ENCODE measurements around the gene ROR1. TPM values are rescaled to one million over a fixed set of nuclear protein-coding genes. Genes with fewer than 3 reads are reported as not detected.

Gene ROR1
- total and polyA plus RNA-seq, 2 donors (not counting 3 experiments of a cell fraction or from before 2014, with no cell fraction given): 2.6 to 3.5 TPM

DNA sequence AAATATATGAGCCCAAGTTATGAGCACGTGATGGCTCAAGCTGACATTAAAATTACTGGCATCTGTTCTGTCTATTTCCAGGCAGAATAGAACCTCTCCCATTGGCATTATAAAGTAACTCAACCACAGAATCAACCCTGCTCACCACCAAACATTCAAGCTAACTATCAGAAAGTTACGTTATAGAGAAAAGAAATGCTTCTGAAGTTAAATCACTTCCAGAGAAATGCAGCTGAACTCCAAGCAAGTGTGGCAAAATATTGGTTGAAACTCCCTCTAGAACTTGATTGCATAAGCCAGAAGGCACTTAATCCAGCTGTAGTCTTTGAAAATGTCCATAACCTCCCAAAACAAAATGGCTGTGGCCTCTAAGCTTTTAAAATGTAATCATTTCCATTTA lies 393.4 kb downstream of the ROR1 start:
- intact Hi-C loops (cut with micrococcal nuclease): no loop called here
- no peaks in the 10 kb centered on the region for H4K20me1 ChIP-seq (replicated peaks; ENCODE audit: control insufficient read depth, extremely low read depth, insufficient read depth, low read length)
- no peaks in the 10 kb centered on the region for H3K36me3 ChIP-seq (ENCODE audit: control insufficient read depth in 2 of 2, extremely low read depth in 1 of 2, insufficient read depth in 2 of 2, low read length in 2 of 2)
- TF ChIP-seq JUN (IDR thresholded peaks at IDR 0.05; ENCODE audit: borderline replicate concordance, insufficient read depth, insufficient read length, low read depth) (no peak), GATA2 (IDR thresholded peaks at IDR 0.05; ENCODE audit: insufficient read depth, insufficient read length, low read depth, low read length) (no peak)
- FAIRE-seq (no peak), DNase-seq (ENCODE audit: low read depth, low spot score) (no peak)
- no peaks in the 10 kb centered on the region for H3K27me3 ChIP-seq (ENCODE audit: control insufficient read depth in 2 of 2, insufficient read depth in 2 of 2, low read length in 2 of 2)
- H3K4me1 ChIP-seq (ENCODE audit: control insufficient read depth, extremely low read depth, insufficient read depth, low read length): peaks cover 8% of the 10 kb centered on the region
- no peak overlapping the region for H3K4me2 ChIP-seq (ENCODE audit: insufficient read depth, low read length)
- H3K9me1 ChIP-seq (replicated peaks; ENCODE audit: control insufficient read depth, extremely low read depth, insufficient read depth, low read length): no peaks in the 10 kb centered on the region
- H3K27ac ChIP-seq (ENCODE audit: insufficient read depth, low read depth, low read length): no peak overlapping the region
- POLR2A ChIA-PET: no interaction called here
- no peak overlapping the region for H2AFZ ChIP-seq (ENCODE audit: low read depth, low read length)
- H3K79me2 ChIP-seq (ENCODE audit: control insufficient read depth, insufficient read depth, low read length): no peaks in the 10 kb centered on the region
- CTCF ChIA-PET: interaction anchor here (0.8 to 2.8 kb wide), 3 partner anchors 32 to 475 kb away, joined by 3 to 11 read pairs (median 3); partner anchors contain the start of gene ROR1
- dilution Hi-C loops (cut with MboI; ENCODE audit: extremely low pct_ligation_motif_present, low sequenced_read_pairs): no loop called here
- H3K9ac ChIP-seq (replicated peaks; ENCODE audit: extremely low read depth, insufficient read depth, low read length): no peak overlapping the region
- no peak overlapping the region for H3K4me3 ChIP-seq (replicated peaks in 1 of 3; ENCODE audit: insufficient read depth in 1 of 3, low read depth in 1 of 3, low read length in 3 of 3)
- no peaks in the 10 kb centered on the region for H3K9me3 ChIP-seq (replicated peaks; ENCODE audit: control insufficient read depth, insufficient read depth, low read length)
- BruUV-seq (replicated peaks): no TSS peak

DNA sequence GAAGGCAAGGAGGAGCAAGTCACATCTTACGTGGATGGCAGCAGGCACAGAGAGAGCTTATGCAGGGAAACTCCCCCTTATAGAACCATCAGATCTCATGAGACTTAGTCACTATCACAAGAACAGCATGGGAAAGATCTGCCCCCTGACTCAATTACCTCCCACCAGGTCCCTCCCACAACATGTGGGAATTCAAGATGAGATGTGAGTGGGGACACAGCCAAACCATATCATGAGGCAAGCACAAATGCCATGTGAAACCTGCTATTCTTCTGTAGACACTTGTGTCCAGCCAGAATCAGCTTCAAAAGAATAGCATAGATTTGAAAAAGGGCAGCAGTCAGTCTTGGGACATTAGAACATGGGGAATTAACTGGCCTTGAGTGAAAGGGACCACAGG lies 397.4 kb downstream of the ROR1 start:
- dilution Hi-C loops (cut with MboI; ENCODE audit: extremely low pct_ligation_motif_present, low sequenced_read_pairs) (no loop called here), intact Hi-C loops (cut with micrococcal nuclease) (loop anchor here (5.0 kb wide), 1 partner anchor 71 kb away; no protein-coding TSS in a partner anchor)
- Histone ChIP-seq H3K27me3 (ENCODE audit: control insufficient read depth in 2 of 2, insufficient read depth in 2 of 2, low read length in 2 of 2) (no peaks in the 10 kb centered on the region), H3K4me3 (replicated peaks in 1 of 3; ENCODE audit: insufficient read depth in 1 of 3, low read depth in 1 of 3, low read length in 3 of 3) (no peak overlapping the region), H3K4me2 (ENCODE audit: insufficient read depth, low read length) (no peak overlapping the region), H2AFZ (ENCODE audit: low read depth, low read length) (no peak overlapping the region), H3K9me3 (replicated peaks; ENCODE audit: control insufficient read depth, insufficient read depth, low read length) (no peaks in the 10 kb centered on the region), H3K9ac (replicated peaks; ENCODE audit: extremely low read depth, insufficient read depth, low read length) (no peak overlapping the region), H3K79me2 (ENCODE audit: control insufficient read depth, insufficient read depth, low read length) (no peaks in the 10 kb centered on the region), H3K36me3 (ENCODE audit: control insufficient read depth in 2 of 2, extremely low read depth in 1 of 2, insufficient read depth in 2 of 2, low read length in 2 of 2) (no peaks in the 10 kb centered on the region), H3K9me1 (replicated peaks; ENCODE audit: control insufficient read depth, extremely low read depth, insufficient read depth, low read length) (no peaks in the 10 kb centered on the region), H3K27ac (ENCODE audit: insufficient read depth, low read depth, low read length) (no peak overlapping the region), H3K4me1 (ENCODE audit: control insufficient read depth, extremely low read depth, insufficient read depth, low read length) (peaks cover 14% of the 10 kb centered on the region), H4K20me1 (replicated peaks; ENCODE audit: control insufficient read depth, extremely low read depth, insufficient read depth, low read length) (no peaks in the 10 kb centered on the region)
- ChIA-PET POLR2A (no interaction called here), CTCF (interaction anchor here (1.1 to 1.6 kb wide), 3 partner anchors 34 to 497 kb away, joined by 3 to 6 read pairs (median 4); no protein-coding TSS in a partner anchor)
- FAIRE-seq (no peak), DNase-seq (ENCODE audit: low read depth, low spot score) (no peak)
- TF ChIP-seq POLR2A (IDR thresholded peaks at IDR 0.05; ENCODE audit: low read depth, low read length): no peak
- TF ChIP-seq, protein P1, sequence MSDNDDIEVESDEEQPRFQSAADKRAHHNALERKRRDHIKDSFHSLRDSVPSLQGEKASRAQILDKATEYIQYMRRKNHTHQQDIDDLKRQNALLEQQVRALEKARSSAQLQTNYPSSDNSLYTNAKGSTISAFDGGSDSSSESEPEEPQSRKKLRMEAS (IDR thresholded peaks at IDR 0.05; ENCODE audit: insufficient read depth, insufficient read length): no peak
- no peak for TF ChIP-seq GATA2 (IDR thresholded peaks at IDR 0.05; ENCODE audit: insufficient read depth, insufficient read length, low read depth, low read length)
- no peak for TF ChIP-seq JUN (IDR thresholded peaks at IDR 0.05; ENCODE audit: borderline replicate concordance, insufficient read depth, insufficient read length, low read depth)
- no TSS peak for BruUV-seq (replicated peaks)

All from endothelial cell of umbilical vein (primary cell).